Activated naive CD4-positive, alpha-beta T cell treated with anti-CD3 and anti-CD28 coated beads for 36 hours (primary cell): ENCODE measurements around the gene SRP68. TPM values are rescaled to one million over a fixed set of nuclear protein-coding genes. Genes with fewer than 3 reads are reported as not detected.

Experiments
- CTCF ChIA-PET: fragments of 350-600 bp; sonication (Branson Sonifier 250); formaldehyde crosslinking; loops from one replicate; lab custom pipeline; 2021; ENCODE audit warnings: antibody characterized with exemption; lab: Charles Lee
- DNase-seq: peaks from one replicate; pipeline ENCODE4 v3.0.0-alpha.2; 2020
- H3K27ac Mint-ChIP-seq: one replicate; pipeline ENCODE4 v1.8.0; 2021; ENCODE audit warnings: mild to moderate bottlenecking, mixed read lengths
- H3K27me3 Mint-ChIP-seq: one replicate; pipeline ENCODE4 v1.8.0; 2021; ENCODE audit warnings: low read depth, mixed read lengths
- H3K36me3 Mint-ChIP-seq: one replicate; pipeline ENCODE4 v1.8.0; 2021; ENCODE audit warnings: low read depth, mixed read lengths
- H3K4me1 Mint-ChIP-seq: one replicate; pipeline ENCODE4 v1.8.0; 2021; ENCODE audit warnings: low read depth, mixed read lengths
- H3K4me3 Mint-ChIP-seq: one replicate; pipeline ENCODE4 v1.8.0; 2021; ENCODE audit warnings: mild to moderate bottlenecking, moderate library complexity, mixed read lengths
- H3K9me3 Mint-ChIP-seq: one replicate; pipeline ENCODE4 v1.8.0; 2021; ENCODE audit warnings: mixed read lengths
- intact Hi-C: fragments of 100-400 bp; cut with micrococcal nuclease; formaldehyde crosslinking; loops from one replicate; pipeline ENCODE4 v1.15.1; 2023
- total RNA-seq, 2 experiments: library from RNA; stranded (reverse); gene quantifications; one replicate each; pipeline ENCODE4 v1.2.3, GENCODE V29; 2021

Gene SRP68
- total RNA-seq, 2 experiments from 2014 or later = 127 to 131 TPM

GRCh38 chr17:76017481-76018339 lies 54.6 kb downstream of the SRP68 start:
- no peak overlapping the region for H3K4me3 Mint-ChIP-seq
- H3K27me3 Mint-ChIP-seq = no peaks in the 10 kb centered on the region
- peaks cover 5% of the 10 kb centered on the region for H3K4me1 Mint-ChIP-seq
- no peak overlapping the region for H3K27ac Mint-ChIP-seq
- intact Hi-C loops = no loop called here
- no peaks in the 10 kb centered on the region for H3K36me3 Mint-ChIP-seq
- CTCF ChIA-PET = interaction anchor here (1.0 to 11.7 kb wide), 5 partner anchors 11 to 281 kb away, joined by 3 to 124 read pairs (median 5); partner anchors contain the start of gene CDK3
- H3K9me3 Mint-ChIP-seq = no peaks in the 10 kb centered on the region
- no peak for DNase-seq

GRCh38 chr17:76014925-76015261 lies 57.4 kb downstream of the SRP68 start:
- H3K27me3 Mint-ChIP-seq = no peaks in the 10 kb centered on the region
- no peak for DNase-seq
- no peaks in the 10 kb centered on the region for H3K36me3 Mint-ChIP-seq
- no peak overlapping the region for H3K4me3 Mint-ChIP-seq
- H3K27ac Mint-ChIP-seq = no peak overlapping the region
- no peaks in the 10 kb centered on the region for H3K9me3 Mint-ChIP-seq
- intact Hi-C loops = loop anchor here (1.0 kb wide), 5 partner anchors 60 to 284 kb away; partner anchors contain the start of gene EXOC7
- CTCF ChIA-PET = interaction anchor here (0.7 to 11.7 kb wide), 44 partner anchors 13 to 508 kb away, joined by 3 to 124 read pairs (median 5); partner anchors contain the start of genes CDK3, EVPL, EXOC7 and FOXJ1
- peaks cover 5% of the 10 kb centered on the region for H3K4me1 Mint-ChIP-seq

- DNase-seq = peak; percentile 84
- intact Hi-C loops = loop anchor here (1.0 kb wide), 5 partner anchors 61 to 285 kb away; partner anchors contain the start of gene EXOC7
- Mint-ChIP-seq H3K36me3 (no peaks in the 10 kb centered on the region), H3K4me1 (peaks cover 5% of the 10 kb centered on the region), H3K4me3 (no peak overlapping the region), H3K9me3 (no peaks in the 10 kb centered on the region), H3K27ac (no peak overlapping the region), H3K27me3 (no peaks in the 10 kb centered on the region)
- CTCF ChIA-PET = interaction anchor here (0.5 to 11.7 kb wide), 63 partner anchors 9 to 509 kb away, joined by 3 to 124 read pairs (median 4); partner anchors contain the start of genes CDK3, EVPL, EXOC7 and FOXJ1
Measured at GRCh38 chr17:76014100-76014924, 58.0 kb downstream of the SRP68 start.

GRCh38 chr17:76013377-76013932 lies 58.9 kb downstream of the SRP68 start:
- CTCF ChIA-PET = interaction anchor here (0.6 to 11.7 kb wide), 49 partner anchors 10 to 385 kb away, joined by 3 to 124 read pairs (median 5); partner anchors contain the start of genes CDK3, EVPL, EXOC7 and FOXJ1
- no peak overlapping the region for H3K4me3 Mint-ChIP-seq
- H3K36me3 Mint-ChIP-seq = no peaks in the 10 kb centered on the region
- H3K27ac Mint-ChIP-seq = no peak overlapping the region
- intact Hi-C loops = no loop called here
- H3K27me3 Mint-ChIP-seq = no peaks in the 10 kb centered on the region
- peaks cover 5% of the 10 kb centered on the region for H3K4me1 Mint-ChIP-seq
- no peaks in the 10 kb centered on the region for H3K9me3 Mint-ChIP-seq
- DNase-seq = no peak

GRCh38 chr17:76011951-76012350 lies 60.4 kb downstream of the SRP68 start:
- Mint-ChIP-seq H3K9me3 (no peaks in the 10 kb centered on the region), H3K27ac (no peak overlapping the region), H3K27me3 (no peaks in the 10 kb centered on the region), H3K4me3 (no peak overlapping the region), H3K36me3 (no peaks in the 10 kb centered on the region), H3K4me1 (peaks cover 5% of the 10 kb centered on the region)
- CTCF ChIA-PET = interaction anchor here (1.2 to 11.7 kb wide), 2 partner anchors 11 to 385 kb away, joined by 4 to 124 read pairs; partner anchors contain the start of gene CDK3
- intact Hi-C loops = no loop called here
- DNase-seq = no peak

GRCh38 chr17:76009969-76010661 lies 62.2 kb downstream of the SRP68 start:
- Mint-ChIP-seq H3K36me3 (no peaks in the 10 kb centered on the region), H3K4me3 (no peak overlapping the region), H3K4me1 (peaks cover 5% of the 10 kb centered on the region), H3K27me3 (no peaks in the 10 kb centered on the region), H3K9me3 (no peaks in the 10 kb centered on the region), H3K27ac (no peak overlapping the region)
- no peak for DNase-seq
- intact Hi-C loops = loop anchor here (10.0 kb wide), 1 partner anchor 255 kb away; no protein-coding TSS in a partner anchor
- CTCF ChIA-PET = interaction anchor here (0.5 to 11.7 kb wide), 7 partner anchors 9 to 388 kb away, joined by 3 to 124 read pairs (median 4); partner anchors contain the start of genes CDK3 and MRPL38

- Mint-ChIP-seq H3K27ac (no peak overlapping the region), H3K4me1 (peaks cover 5% of the 10 kb centered on the region), H3K36me3 (no peaks in the 10 kb centered on the region), H3K27me3 (no peaks in the 10 kb centered on the region), H3K9me3 (no peaks in the 10 kb centered on the region), H3K4me3 (no peak overlapping the region)
- intact Hi-C loops = loop anchor here (10.0 kb wide), 1 partner anchor 255 kb away; no protein-coding TSS in a partner anchor
- CTCF ChIA-PET = interaction anchor here (0.5 to 11.7 kb wide), 7 partner anchors 9 to 388 kb away, joined by 3 to 124 read pairs (median 4); partner anchors contain the start of genes CDK3 and MRPL38
- no peak for DNase-seq
Measured at GRCh38 chr17:76009447-76009846, 62.9 kb downstream of the SRP68 start.

- no peak overlapping the region for H3K27ac Mint-ChIP-seq
- intact Hi-C loops = loop anchor here (10.0 kb wide), 1 partner anchor 254 kb away; no protein-coding TSS in a partner anchor
- no peak overlapping the region for H3K4me3 Mint-ChIP-seq
- H3K36me3 Mint-ChIP-seq = no peaks in the 10 kb centered on the region
- CTCF ChIA-PET = interaction anchor here (0.6 to 11.7 kb wide), 6 partner anchors 8 to 265 kb away, joined by 3 to 124 read pairs (median 4); partner anchors contain the start of genes CDK3 and MRPL38
- H3K27me3 Mint-ChIP-seq = no peaks in the 10 kb centered on the region
- H3K9me3 Mint-ChIP-seq = no peaks in the 10 kb centered on the region
- DNase-seq = no peak
- H3K4me1 Mint-ChIP-seq = peaks cover under 1% of the 10 kb centered on the region
Measured at GRCh38 chr17:76008630-76009425, 63.5 kb downstream of the SRP68 start.

- no peaks in the 10 kb centered on the region for H3K4me1 Mint-ChIP-seq
- intact Hi-C loops = loop anchor here (10.0 kb wide), 1 partner anchor 253 kb away; no protein-coding TSS in a partner anchor
- no peak for DNase-seq
- no peaks in the 10 kb centered on the region for H3K36me3 Mint-ChIP-seq
- H3K27ac Mint-ChIP-seq = no peak overlapping the region
- no peaks in the 10 kb centered on the region for H3K27me3 Mint-ChIP-seq
- H3K4me3 Mint-ChIP-seq = no peak overlapping the region
- CTCF ChIA-PET = interaction anchor here (0.7 to 11.7 kb wide), 7 partner anchors 7 to 266 kb away, joined by 3 to 124 read pairs (median 4); partner anchors contain the start of genes CDK3 and MRPL38
- no peaks in the 10 kb centered on the region for H3K9me3 Mint-ChIP-seq
Measured at GRCh38 chr17:76008208-76008607, 64.1 kb downstream of the SRP68 start.

- CTCF ChIA-PET = interaction anchor here (0.7 to 11.7 kb wide), 7 partner anchors 7 to 266 kb away, joined by 3 to 124 read pairs (median 4); partner anchors contain the start of genes CDK3 and MRPL38
Measured at GRCh38 chr17:76007850-76008165, 64.5 kb downstream of the SRP68 start.

More at GRCh38 chr17:76007850-76008165, 64.5 kb downstream of the SRP68 start:
- Mint-ChIP-seq H3K4me3 (no peak overlapping the region), H3K27ac (no peak overlapping the region), H3K4me1 (no peaks in the 10 kb centered on the region), H3K36me3 (no peaks in the 10 kb centered on the region), H3K27me3 (no peaks in the 10 kb centered on the region), H3K9me3 (no peaks in the 10 kb centered on the region)
- DNase-seq = no peak
- intact Hi-C loops = loop anchor here (10.0 kb wide), 1 partner anchor 253 kb away; no protein-coding TSS in a partner anchor
